GM12891 (cell line): ENCODE results near the gene RAB3C.

ENCODE experiments used
- PAX5 ChIP-seq: IDR thresholded peaks from 2 replicates; pipeline ENCODE4 v1.6.1; 2011; ENCODE audit warnings: low read length, moderate library complexity, mild to moderate bottlenecking; ENCODE audit not compliant: insufficient read depth, severe bottlenecking
- POLR2A ChIP-seq: IDR thresholded peaks from 2 replicates; pipeline ENCODE4 v1.6.1; 2011; ENCODE audit warnings: low read depth, low read length, control low read depth
- POLR2AphosphoS5 ChIP-seq: IDR thresholded peaks from 2 replicates; pipeline ENCODE4 v1.6.1; 2011; ENCODE audit warnings: low read depth, low read length, control low read depth
- POU2F2 ChIP-seq: IDR thresholded peaks from 2 replicates; pipeline ENCODE4 v1.6.1; 2011; ENCODE audit warnings: low read depth, mild to moderate bottlenecking, control low read depth, low read length, moderate library complexity
- SPI1 ChIP-seq: IDR thresholded peaks from 2 replicates; pipeline ENCODE4 v1.6.1; 2011; ENCODE audit warnings: low read depth, low read length, control low read depth
- TAF1 ChIP-seq: IDR thresholded peaks from 2 replicates; pipeline ENCODE4 v1.6.1; 2011; ENCODE audit warnings: low read depth, low read length, control low read depth

GRCh38 chr5:58711965-58712364 is 129.1 kb downstream of the RAB3C start:
- TF ChIP-seq POLR2AphosphoS5 (no peak), POLR2A (no peak), TAF1 (no peak), POU2F2 (no peak), SPI1 (no peak), PAX5 (no peak)
